GM19043 (cell line): ENCODE measurements around the gene LSM7.
"Not testable (repeated sequence)": the region's sequence is repeated elsewhere in the genome, so short reads cannot be mapped to it uniquely, and the experiment has no call there.

Experiments used
- ATAC-seq: cut with Tn5 transposase; IDR thresholded peaks from one replicate; pipeline ENCODE4 v1.9.1; 2021; ENCODE audit warnings: low read depth; ENCODE audit not compliant: unreplicated experiment

Gene LSM7

DNA sequence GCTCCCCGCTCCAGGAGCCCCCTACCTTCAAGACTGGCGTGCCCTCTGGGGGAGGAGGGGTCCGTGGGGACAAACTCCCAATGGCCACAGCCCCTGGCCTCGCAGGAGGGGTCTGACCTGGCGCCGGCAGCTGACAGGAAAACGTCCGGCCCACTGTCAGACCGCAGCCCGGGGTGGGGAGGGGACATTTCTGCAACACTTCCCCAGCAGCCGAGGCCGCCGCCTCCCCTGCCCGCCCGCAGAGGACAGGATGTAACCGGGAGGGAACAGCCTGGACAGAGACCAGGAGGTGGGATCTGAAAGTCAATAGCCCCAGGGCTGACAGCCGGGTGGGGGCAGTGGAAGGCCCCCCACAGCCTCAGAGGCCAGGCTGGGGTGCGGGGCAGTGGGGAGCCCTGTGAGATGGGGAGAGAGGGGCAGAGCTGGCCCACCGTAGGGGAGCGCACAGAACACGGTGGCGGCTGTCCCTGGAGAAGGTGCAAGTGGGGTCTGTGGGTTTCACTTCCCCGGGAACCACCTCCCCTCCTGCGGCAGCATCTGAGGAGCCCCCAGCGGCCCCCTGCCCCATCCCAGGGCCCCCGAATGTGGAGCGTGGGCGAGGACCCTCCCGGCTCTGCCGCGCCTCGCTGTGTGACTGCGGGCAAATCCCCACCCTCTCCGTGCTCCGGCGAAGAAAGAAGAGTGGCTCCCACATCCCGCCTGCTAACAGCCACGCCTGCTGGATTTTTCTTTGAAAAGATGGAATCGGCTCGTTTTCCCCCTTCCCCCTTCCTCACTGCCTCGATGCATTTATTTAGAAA, 46.1 kb downstream of the LSM7 start, which contains the start of gene PEAK3:
PEAK3 (minus strand) TSS at position 114 of the 800 bp plus-strand sequence. CDS start 1,244 bp downstream, outside the sequence.
- no peak for ATAC-seq

- ATAC-seq, result not testable (repeated sequence)
Observed at GRCh38 chr19:2281265-2282061, 46.9 kb downstream of the LSM7 start.

DNA sequence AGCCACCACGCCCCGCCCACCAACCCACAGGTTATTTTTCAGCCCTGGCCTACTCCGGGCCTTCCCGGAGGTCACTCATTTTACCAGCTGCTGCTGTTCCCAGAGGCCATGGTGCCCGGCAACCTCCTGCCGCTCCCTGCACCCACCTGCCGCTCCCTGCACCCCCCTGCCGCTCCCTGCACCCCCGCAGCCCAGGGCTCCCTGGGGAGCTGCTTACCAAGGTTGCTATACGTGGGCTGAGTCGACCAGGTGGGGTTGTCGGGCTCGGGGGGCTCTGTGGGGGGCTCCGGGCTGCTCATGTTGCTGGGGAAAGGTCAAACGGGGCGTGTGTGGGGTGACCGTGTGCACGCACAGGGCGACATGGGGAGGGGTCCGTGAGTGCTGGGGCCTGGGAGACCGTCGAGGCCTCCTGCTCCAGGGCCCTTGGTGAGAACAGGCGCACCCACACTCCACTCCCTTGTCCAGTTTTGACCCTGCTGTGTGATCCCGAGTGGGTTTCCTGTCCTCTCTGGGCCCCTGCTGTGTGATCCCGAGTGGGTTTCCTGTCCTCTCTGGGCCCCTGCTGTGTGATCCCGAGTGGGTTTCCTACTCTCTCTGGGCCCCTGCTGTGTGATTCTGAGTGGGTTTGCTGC, 47.6 kb downstream of the LSM7 start:
- ATAC-seq, result no peak

- no peak for ATAC-seq
Observed at GRCh38 chr19:2278459-2279158, 49.8 kb downstream of the LSM7 start.

GRCh38 chr19:2277138-2277537, 51.2 kb downstream of the LSM7 start:
- ATAC-seq, result no peak

- no peak for ATAC-seq
Observed at GRCh38 chr19:2276429-2276986, 51.9 kb downstream of the LSM7 start.

- no peak for ATAC-seq
Observed at GRCh38 chr19:2275588-2276428, 52.6 kb downstream of the LSM7 start.

DNA sequence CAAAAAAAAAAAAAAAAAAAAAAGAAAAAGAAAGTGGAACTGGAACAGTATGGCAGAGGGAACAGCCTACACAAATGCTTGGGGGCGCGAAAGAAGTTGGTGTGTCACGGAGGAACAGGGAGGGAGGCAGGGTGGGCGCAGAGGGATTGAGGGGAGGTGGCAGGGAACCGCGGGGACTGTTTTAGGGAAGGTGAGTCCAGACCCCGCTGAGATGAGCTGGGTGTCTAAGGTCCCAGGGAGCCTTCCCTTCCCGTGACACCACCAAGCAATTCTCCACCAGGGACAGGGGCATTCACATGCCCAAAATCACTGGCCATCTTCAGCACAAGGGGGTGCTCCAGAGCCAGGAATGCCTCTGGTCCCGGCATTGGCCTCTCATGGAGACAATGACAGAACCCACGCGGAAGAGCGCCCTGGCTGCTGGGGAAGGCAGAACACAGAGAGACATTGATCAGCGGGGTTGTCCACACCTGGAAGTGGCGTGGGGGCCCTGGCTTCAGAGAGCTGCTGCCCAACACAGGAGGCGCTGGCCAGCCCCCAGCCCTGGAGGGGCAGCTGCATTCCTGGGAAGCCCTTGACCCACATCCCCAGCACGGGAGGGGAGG, 53.4 kb downstream of the LSM7 start:
- ATAC-seq, result no peak

DNA sequence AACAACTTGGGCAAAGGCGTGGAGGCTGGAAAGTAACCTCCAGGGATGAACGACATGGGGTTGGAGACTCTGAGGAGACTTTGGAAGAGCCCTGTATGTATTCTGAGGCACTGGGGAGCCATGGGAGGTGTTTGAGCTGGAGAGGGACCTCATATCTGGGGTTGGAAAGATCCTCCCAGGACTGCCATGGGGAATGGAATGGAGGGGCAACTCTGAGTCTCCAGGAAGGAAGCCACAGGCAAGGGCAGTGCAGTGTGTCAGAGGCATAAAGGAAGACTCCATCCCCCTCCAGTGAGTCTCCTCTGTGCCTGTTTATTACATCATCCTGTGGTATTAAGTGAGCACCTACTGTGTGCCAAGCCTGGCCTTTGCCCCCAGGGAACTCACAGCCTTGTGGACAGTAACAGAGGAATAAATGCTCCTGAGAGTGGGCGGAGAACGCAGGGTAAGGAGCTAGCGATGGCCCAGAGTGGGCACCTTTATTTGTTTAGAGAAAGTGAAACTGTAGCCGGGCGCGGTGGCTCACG, 54.1 kb downstream of the LSM7 start:
- ATAC-seq, result no peak

DNA sequence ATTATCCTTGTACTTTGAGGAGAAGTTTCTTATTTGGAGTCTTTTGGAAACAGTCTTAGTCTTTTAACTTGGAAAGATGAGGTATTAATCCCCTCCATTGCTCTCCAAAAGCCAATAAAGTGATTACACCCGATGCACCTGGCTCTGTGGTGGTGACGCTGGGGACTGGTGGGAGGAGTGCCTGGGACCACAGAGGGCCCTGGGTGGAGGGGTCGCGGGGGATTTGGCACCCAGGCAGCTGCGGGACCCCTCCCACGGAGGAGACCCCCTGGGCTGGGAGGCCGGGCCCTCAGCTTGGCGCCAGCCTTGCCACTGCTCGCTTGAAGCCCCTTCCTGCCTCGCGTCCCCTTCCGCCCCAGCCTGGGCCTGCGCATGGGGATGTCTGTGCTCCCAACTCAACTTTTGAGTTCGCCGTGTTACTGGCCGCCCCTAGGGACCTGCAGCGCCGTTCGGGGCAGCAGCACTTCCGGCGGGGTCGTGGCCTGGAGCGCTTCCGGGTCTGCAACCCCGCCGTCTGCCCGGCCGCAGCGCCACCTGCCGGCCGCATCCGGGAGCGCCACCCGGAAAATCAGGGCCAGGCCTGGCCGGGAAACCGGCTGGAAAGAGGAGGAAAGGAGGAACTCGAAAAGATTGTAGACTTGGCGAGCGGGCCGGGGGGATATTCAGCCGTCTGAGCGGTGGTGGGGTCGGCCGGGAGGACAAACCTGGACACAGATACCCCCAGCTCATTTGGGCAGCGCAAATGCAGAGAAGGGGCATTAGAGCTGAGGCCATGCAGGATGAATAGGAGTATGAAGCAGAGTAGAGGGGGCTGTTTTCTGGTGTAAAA, 54.8 kb downstream of the LSM7 start:
- no peak for ATAC-seq
